WTC11 (cell line): ENCODE data around the gene PLXNA1.

ENCODE experiments used
- ATF3 ChIP-seq: sonication (generic); formaldehyde crosslinking; conservative IDR thresholded peaks from 2 replicates; pipeline ENCODE4 v1.8.1; 2022; ENCODE audit warnings: mild to moderate bottlenecking, missing genetic modification reagents
- CREB1 ChIP-seq: sonication (generic); formaldehyde crosslinking; IDR thresholded peaks from 2 replicates; pipeline ENCODE4 v1.8.0; 2023; ENCODE audit warnings: mild to moderate bottlenecking, missing genetic modification reagents
- CTCF ChIP-seq: fragments of 200-600 bp; IDR thresholded peaks from 2 replicates; pipeline ENCODE4 v1.8.0; 2022; ENCODE audit warnings: antibody characterized with exemption
- MAX ChIP-seq: sonication (generic); formaldehyde crosslinking; IDR thresholded peaks from 2 replicates; pipeline ENCODE4 v1.8.0; 2022; ENCODE audit warnings: mild to moderate bottlenecking, missing genetic modification reagents
- SP1 ChIP-seq: sonication (generic); formaldehyde crosslinking; conservative IDR thresholded peaks from 2 replicates; pipeline ENCODE4 v1.8.1; 2022; ENCODE audit warnings: missing genetic modification reagents
- USF1 ChIP-seq: sonication (generic); formaldehyde crosslinking; IDR thresholded peaks from 2 replicates; pipeline ENCODE4 v1.8.0; 2022; ENCODE audit warnings: mild to moderate bottlenecking, missing genetic modification reagents
- ZNF263 ChIP-seq: sonication (generic); formaldehyde crosslinking; IDR thresholded peaks from 2 replicates; pipeline ENCODE4 v1.8.1; 2022; ENCODE audit warnings: low read depth, mild to moderate bottlenecking, moderate library complexity, missing genetic modification reagents
- TF ChIP-seq, protein P1 (sequence below): sonication (generic); formaldehyde crosslinking; conservative IDR thresholded peaks from 2 replicates; pipeline ENCODE4 v1.8.1; 2023; ENCODE audit warnings: mild to moderate bottlenecking, low read depth, missing genetic modification reagents, moderate library complexity

DNA sequence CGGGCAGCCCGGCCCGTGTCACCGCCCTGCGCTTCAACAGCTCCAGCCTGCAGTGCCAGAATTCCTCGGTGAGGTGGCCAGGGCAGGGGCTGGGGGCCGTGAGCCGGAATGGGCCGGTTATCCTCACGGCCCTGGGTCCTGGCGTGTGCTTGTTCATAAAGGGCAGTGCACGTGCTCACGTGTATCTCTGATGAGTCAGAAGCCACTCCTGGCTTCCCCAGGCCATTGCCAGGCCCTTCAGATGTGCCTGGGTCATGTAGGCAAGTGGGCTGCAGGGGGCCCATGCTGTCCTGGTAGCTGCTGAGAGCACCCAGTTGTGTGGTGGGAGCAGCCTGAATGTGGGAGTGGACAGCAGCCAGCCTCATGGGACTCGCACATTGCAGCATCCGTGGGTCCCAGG lies 29.2 kb downstream of the PLXNA1 start:
- TF ChIP-seq MAX (CRISPR knock-in tag) = no peak
- TF ChIP-seq CTCF = no peak
- no peak for TF ChIP-seq SP1 (CRISPR knock-in tag)
- TF ChIP-seq ZNF263 (CRISPR knock-in tag) = no peak
- TF ChIP-seq CREB1 (CRISPR knock-in tag) = no peak
- no peak for TF ChIP-seq ATF3 (CRISPR knock-in tag)
- TF ChIP-seq, protein P1, sequence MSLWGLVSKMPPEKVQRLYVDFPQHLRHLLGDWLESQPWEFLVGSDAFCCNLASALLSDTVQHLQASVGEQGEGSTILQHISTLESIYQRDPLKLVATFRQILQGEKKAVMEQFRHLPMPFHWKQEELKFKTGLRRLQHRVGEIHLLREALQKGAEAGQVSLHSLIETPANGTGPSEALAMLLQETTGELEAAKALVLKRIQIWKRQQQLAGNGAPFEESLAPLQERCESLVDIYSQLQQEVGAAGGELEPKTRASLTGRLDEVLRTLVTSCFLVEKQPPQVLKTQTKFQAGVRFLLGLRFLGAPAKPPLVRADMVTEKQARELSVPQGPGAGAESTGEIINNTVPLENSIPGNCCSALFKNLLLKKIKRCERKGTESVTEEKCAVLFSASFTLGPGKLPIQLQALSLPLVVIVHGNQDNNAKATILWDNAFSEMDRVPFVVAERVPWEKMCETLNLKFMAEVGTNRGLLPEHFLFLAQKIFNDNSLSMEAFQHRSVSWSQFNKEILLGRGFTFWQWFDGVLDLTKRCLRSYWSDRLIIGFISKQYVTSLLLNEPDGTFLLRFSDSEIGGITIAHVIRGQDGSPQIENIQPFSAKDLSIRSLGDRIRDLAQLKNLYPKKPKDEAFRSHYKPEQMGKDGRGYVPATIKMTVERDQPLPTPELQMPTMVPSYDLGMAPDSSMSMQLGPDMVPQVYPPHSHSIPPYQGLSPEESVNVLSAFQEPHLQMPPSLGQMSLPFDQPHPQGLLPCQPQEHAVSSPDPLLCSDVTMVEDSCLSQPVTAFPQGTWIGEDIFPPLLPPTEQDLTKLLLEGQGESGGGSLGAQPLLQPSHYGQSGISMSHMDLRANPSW (CRISPR knock-in tag) = no peak
- TF ChIP-seq USF1 (CRISPR knock-in tag) = no peak
